HG03457 (cell line): ENCODE data around the gene TAMALIN.

ENCODE experiments used
- ATAC-seq: cut with Tn5 transposase; IDR thresholded peaks from one replicate; pipeline ENCODE4 v1.9.1; 2021; ENCODE audit warnings: moderate number of reproducible peaks; ENCODE audit not compliant: unreplicated experiment

Gene TAMALIN

GRCh38 chr12:51980809-51981127 is 26.0 kb upstream of the TAMALIN start:
- no peak for ATAC-seq

GRCh38 chr12:51984657-51985056 is 22.1 kb upstream of the TAMALIN start:
- ATAC-seq = no peak

GRCh38 chr12:51985154-51985835 is 21.5 kb upstream of the TAMALIN start:
- no peak for ATAC-seq

DNA sequence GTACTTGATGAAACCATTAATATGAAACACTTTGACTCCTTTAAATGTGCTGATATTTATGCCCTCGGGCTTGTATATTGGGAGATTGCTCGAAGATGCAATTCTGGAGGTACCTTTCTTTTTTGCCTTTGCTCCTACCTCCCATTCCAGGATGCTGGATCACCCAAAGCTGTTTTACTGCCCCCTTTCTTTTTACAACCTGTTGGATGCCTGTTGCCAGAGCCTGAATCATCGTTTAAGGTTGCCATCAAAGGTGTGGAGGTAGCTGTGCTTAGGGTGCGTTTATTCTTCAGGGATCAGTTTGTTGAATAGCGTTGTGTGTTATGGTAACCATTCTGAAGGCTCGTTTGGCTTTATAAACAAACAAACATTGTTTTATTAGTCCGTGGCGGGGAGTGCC is 19.9 kb upstream of the TAMALIN start:
- ATAC-seq = no peak

DNA sequence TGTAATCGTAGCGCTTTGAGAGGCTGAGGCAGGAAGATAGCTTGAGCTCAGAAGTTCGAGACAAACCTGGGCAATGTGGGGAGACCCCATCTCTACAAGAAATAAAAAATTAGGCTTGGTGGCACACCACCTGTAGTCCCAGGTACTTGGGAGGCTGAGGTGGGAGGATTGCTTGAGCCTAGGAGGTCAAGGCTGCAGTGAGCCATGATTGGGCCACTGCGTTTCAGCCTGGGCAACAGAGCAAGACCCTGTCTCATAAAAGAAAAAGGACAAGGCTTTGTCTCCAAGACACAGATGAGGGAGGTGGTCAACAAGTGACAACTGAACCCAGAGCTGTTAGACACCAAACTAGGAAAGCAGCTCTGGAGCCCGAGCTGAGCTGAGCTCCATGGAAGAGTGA is 14.5 kb upstream of the TAMALIN start:
- no peak for ATAC-seq

GRCh38 chr12:51994539-51994820 is 12.3 kb upstream of the TAMALIN start:
- ATAC-seq = no peak

DNA sequence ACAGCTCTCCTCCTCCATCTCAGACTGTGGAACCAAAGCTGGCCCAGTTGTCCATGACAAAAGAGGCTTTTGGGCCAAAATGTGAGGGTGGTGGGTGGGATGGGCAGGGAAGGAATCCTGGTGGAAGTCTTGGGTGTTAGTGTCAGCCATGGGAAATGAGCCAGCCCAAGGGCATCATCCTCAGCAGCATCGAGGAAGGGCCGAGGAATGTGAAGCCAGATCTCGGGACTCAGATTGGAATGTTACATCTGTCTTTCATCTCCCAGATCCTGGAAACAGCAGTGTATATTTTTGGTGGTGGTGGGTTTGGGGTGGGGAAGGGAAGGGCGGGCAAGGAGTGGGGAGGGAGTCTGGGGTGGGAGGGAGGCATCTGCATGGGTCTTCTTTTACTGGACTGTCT is 11.8 kb upstream of the TAMALIN start:
- ATAC-seq = no peak

DNA sequence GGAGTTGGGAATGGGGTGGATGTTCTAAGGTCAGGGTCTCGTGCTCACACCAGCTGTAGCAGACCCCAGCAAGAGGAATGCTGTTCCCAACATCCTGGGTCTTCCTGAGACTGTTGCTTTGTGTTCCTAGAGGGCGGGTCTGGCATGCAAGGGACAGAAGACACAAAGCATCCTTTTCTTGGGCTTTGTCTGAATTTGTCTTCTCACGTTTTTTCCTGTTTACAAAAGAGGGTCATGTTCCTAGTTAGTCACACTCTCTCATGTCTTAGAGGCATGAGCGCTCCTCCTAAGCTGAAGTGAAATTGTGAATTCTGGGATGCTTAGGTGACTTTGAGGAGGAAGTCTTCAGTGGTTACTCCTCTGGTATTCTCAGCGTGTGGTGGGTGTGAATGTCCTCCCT is 9.6 kb upstream of the TAMALIN start:
- ATAC-seq = no peak

DNA sequence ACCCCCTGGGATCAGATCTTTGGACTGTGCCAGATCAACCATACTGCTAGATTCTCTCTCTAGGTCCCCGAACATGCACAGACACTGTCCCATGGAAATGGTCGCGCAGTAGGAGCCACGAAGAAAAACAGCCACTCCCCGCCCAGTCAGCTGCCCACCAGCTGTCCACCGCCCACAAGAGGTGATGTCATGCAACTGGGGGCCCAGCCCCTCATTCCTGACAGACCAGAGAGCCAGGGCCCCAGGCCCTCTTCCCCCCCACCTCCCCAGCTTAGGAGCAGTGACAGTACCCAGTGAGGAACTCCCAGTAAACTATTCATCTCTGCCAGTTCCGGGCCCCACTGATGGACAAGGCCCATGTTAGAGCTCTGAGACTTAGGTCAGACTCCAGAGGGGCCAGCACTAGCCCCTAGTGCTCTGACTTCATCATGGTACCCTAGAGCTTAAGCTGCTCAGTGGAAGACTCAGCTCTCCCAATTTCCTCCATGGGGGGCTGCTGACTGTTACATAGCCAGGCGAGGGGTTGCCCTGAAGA is 3.7 kb upstream of the TAMALIN start:
- no peak for ATAC-seq

DNA sequence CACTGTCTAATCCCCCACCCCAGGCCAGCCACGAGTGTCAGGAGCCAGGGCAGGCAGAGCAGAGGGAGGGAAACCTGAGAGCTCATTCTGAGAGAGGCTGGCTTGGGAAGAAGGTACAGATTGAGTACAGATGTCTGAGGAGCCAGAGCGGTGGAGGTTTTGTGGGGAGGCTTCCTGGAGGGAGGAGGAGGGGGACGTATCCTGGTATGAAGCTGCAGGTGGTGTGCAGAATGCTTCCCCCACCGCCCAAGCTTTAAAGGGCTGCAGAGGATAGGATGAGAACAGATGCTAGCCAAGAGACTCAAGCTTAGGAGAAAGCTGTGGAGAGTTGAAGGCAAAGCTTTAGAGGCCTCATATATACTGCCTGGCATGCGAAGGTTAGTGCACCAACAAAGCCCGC is 3.2 kb upstream of the TAMALIN start:
- no peak for ATAC-seq

DNA sequence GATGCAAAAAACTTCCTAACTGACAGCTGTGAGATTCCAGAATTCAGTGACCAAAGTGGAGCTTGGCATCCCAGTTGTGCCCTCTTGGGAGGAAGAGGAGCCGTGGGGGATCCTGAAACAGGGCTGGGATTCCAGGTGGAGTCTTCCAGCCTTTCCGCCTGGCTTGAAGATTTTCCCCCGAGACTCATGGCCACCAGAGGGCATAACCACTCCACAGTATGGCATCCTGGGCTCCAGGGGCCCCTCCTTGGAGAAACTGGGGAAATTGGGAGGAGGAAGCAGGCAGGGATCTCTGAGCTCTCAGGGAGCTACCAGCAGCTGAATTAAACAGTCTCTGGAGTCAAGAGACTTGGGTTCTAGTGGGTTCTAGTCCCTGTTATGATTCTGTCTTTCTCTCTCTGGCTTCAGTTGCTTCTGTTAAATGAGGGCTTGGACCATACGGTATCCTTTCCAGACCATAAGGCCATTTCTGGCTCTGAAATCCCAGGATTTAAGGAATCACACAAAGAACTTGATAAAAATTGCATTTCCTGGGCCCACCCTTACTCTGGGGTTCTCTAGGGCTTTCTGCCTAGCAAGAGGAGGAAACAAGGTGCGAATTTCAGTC is 2.6 kb upstream of the TAMALIN start:
- no peak for ATAC-seq

GRCh38 chr12:52005218-52005902 is 1.4 kb upstream of the TAMALIN start:
- no peak for ATAC-seq

- ATAC-seq = no peak
Measured at GRCh38 chr12:52005903-52006703, 643 bp upstream of the TAMALIN start.

- ATAC-seq = no peak
Measured at GRCh38 chr12:52007158-52007921, 594 bp downstream of the TAMALIN start.

DNA sequence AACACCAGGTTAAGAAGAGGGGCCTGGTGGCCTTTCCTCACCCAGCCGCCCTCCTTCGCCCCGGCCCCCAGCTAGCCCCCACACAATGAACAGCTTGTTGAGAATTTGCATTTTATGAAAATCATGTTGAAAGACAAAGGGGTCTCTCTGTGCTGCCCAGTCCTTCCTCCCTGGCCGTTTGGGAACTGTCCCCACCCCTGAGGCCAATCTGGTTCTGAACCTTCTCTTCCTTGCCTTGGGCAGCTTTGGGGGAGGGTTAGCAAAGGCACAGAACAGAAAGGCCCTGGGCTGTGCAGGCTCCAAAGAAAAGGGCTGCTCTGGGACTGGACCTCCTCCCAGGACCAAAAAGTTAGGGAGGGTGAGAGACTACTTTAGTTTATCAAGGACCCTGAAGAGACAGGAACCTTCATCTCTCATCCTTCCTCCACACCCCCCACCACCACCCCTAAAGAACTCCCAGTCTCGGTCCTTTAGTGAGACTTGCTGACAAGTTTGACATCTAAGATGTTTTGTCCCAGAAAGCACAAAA is 1.3 kb downstream of the TAMALIN start:
- ATAC-seq = no peak

- no peak for ATAC-seq
Measured at GRCh38 chr12:52009081-52009751, 2.5 kb downstream of the TAMALIN start.

GRCh38 chr12:52010152-52010622 is 3.4 kb downstream of the TAMALIN start:
- no peak for ATAC-seq

DNA sequence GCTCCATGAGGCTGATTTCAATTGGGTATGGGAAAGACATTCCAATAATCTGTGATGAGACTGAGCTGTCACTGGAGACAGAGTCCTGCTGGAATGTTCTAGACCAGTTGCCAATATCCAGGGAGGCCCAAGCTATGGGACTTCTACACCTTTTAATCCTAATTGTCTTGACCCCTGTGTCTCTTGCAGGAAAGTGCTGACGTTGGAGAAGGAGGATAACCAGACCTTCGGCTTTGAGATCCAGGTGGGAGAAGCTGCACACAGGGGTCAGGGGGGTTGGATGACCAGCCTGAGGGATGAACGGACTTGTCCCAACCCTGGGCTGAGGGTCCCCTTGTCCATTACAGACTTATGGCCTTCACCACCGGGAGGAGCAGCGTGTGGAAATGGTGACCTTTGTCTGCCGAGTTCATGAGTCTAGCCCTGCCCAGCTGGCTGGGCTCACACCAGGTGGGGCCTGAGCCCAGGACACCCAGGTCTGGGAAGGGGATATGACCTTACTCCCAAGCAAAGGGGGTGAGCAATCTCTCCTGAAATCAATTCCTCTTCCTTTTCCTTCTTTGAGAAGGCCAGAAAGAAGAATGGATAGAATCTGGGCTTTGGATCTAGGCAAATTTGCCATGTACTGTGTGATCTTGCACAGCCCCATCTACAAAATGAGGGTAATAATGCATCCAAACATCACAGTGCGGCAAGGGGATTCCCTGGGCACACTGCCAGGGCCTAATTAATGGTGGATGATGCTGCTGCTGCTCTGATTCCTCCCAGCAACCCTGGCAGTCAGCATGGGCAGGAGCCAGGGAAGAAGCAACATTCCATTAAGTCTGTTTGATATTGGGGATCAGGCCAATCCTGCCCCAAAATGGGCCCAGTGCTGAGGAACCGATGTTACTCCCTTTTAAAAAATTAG is 4.2 kb downstream of the TAMALIN start:
- no peak for ATAC-seq

DNA sequence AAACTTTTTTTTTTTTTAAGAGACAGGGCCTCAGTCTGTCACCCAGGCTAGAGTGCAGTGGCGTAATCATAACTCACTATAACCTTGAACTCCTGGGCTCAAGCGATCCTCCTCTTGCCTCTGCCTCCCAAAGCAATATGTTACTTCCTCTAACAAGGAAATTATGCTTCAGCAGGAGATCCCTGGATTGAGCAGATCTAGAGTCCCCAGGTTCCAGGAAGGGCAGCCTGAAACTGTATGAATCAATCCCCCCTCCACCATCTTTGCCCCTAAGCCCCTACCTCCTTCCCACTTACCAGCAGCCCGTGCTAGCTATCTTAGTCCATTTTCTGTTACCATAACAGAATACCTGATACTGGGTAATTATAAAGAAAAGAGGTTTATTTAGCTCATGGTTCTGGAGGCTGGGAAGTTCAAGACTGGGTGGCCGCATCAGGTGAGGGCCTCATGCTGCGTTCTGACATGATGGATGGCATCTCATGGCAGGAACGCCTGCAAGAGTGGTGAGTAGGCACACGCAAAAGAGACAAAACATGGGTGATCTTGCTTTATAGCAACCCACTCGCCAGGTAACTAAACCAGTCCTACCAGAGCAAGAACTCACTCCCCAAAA is 5.0 kb downstream of the TAMALIN start:
- no peak for ATAC-seq
